K562 (cell line): ENCODE results near the gene SLC24A2. TPM values are rescaled to one million over a fixed set of nuclear protein-coding genes. Genes with fewer than 3 reads are reported as not detected.

Experiments used
- CEBPG ChIP-seq, 3 experiments: fragments of 200-800 bp in 1 of 3; sonication (Bioruptor generic) in 1 of 3; sonication (generic) in 1 of 3; formaldehyde crosslinking in 1 of 3; IDR thresholded peaks in 2 of 3; conservative IDR thresholded peaks in 1 of 3; 2 replicates each; pipeline versions ENCODE4 v1.6.1 to v1.8.0; 2016 to 2022; ENCODE audit warnings: missing compliant biosample characterization in 2 of 3, missing genetic modification characterization in 2 of 3, mild to moderate bottlenecking in 1 of 3, missing genetic modification reagents in 1 of 3
- GATA2 ChIP-seq: sonication (generic); formaldehyde crosslinking; IDR thresholded peaks from 2 replicates; pipeline ENCODE4 v1.4.0; 2020; ENCODE audit warnings: mild to moderate bottlenecking, missing genetic modification reagents
- PCBP2 ChIP-seq: fragments of 200-400 bp; formaldehyde crosslinking; IDR thresholded peaks from 2 replicates; pipeline ENCODE4 v1.6.1; 2018; ENCODE audit warnings: low read length, low read depth, mild to moderate bottlenecking, moderate library complexity; ENCODE audit not compliant: poor library complexity, severe bottlenecking
- polyA plus RNA-seq, 8 experiments: library from polyadenylated mRNA; depleted of rRNA in 4 of 8; stranded (reverse) in 5 of 8; unstranded in 3 of 8; fragments of >200 nt; fragmentation: Nextera tagmentation in 2 of 8; fragmentation: Illumina TruSeq in 1 of 8; extraction: Ambion mirVana in 2 of 8; extraction: Trizol in 1 of 8; gene quantifications; 2 replicates each; pipeline versions ENCODE4 v1.2.1 to v1.2.3, GENCODE V29; 2011 to 2014; ENCODE audit warnings: inconsistent platforms in 1 of 8, missing spikeins in 1 of 8
- total RNA-seq, 7 experiments: library from RNA; depleted of rRNA in 6 of 7; stranded (reverse); fragments of >200 nt in 6 of 7; fragmentation: Illumina TruSeq in 2 of 7; extraction: Trizol in 2 of 7; gene quantifications; 2 replicates each; pipeline versions ENCODE4 v1.2.1 to v1.2.3, GENCODE V29; 2011 to 2021; ENCODE audit warnings: low replicate concordance in 1 of 7
- TF ChIP-seq, protein P1 (sequence below): fragments of 200-800 bp; sonication (Bioruptor generic); IDR thresholded peaks from 2 replicates; pipeline ENCODE4 v1.6.1; 2017; ENCODE audit warnings: missing genetic modification characterization, missing compliant biosample characterization
- TF ChIP-seq, protein P2 (sequence below): fragments of 250-450 bp; sonication (Bioruptor Pico); IDR thresholded peaks from 2 replicates; pipeline ENCODE4 v1.4.0; 2020; ENCODE audit warnings: mild to moderate bottlenecking

Gene SLC24A2
- total and polyA plus RNA-seq, 9 of the 15 experiments (the other 6 are each of a cell fraction or from before 2014, with no cell fraction given) = 0.04 to 0.40 (median 0.09) TPM

DNA sequence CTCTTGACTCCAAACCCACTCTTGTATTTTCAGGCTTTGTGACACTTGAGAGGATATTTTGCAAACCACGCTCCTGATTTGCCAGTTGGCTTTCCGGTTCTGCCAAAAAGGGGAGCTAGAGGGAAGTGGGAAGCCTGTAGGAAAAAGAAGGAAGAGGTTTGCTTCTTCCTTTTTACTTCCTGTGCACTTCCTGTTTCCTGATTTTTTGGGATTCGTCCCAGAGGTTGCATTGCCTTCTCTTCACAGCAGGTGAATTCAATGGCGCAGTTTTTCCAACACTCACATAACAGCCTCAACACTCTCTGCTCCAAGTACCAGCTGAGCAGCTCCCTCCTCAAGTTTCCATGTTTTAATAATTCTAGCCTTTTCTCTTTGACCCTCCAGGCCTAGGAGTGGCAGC is 47.7 kb downstream of the SLC24A2 start (continued):
- TF ChIP-seq, protein P1, sequence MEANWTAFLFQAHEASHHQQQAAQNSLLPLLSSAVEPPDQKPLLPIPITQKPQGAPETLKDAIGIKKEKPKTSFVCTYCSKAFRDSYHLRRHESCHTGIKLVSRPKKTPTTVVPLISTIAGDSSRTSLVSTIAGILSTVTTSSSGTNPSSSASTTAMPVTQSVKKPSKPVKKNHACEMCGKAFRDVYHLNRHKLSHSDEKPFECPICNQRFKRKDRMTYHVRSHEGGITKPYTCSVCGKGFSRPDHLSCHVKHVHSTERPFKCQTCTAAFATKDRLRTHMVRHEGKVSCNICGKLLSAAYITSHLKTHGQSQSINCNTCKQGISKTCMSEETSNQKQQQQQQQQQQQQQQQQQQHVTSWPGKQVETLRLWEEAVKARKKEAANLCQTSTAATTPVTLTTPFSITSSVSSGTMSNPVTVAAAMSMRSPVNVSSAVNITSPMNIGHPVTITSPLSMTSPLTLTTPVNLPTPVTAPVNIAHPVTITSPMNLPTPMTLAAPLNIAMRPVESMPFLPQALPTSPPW (CRISPR knock-in tag) = no peak
- TF ChIP-seq GATA2 (no peak), CEBPG (CRISPR knock-in tag; IDR thresholded peaks at IDR 0.05) (no peak), CEBPG (tag; conservative IDR thresholded peaks at IDR 0.05 in 1 of 2, IDR thresholded peaks at IDR 0.05 in 1 of 2) (no peak), PCBP2 (no peak)
- TF ChIP-seq, protein P2, sequence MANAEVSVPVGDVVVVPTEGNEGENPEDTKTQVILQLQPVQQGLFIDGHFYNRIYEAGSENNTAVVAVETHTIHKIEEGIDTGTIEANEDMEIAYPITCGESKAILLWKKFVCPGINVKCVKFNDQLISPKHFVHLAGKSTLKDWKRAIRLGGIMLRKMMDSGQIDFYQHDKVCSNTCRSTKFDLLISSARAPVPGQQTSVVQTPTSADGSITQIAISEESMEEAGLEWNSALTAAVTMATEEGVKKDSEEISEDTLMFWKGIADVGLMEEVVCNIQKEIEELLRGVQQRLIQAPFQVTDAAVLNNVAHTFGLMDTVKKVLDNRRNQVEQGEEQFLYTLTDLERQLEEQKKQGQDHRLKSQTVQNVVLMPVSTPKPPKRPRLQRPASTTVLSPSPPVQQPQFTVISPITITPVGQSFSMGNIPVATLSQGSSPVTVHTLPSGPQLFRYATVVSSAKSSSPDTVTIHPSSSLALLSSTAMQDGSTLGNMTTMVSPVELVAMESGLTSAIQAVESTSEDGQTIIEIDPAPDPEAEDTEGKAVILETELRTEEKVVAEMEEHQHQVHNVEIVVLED = no peak
- TF ChIP-seq, all 486 proteins: peak for 2
